H1 (cell line): Measurements from ENCODE around the gene N4BP3. TPM values are rescaled to one million over a fixed set of nuclear protein-coding genes. Genes with fewer than 3 reads are reported as not detected.
A peak's percentile ranks its signal among the peaks of the same experiment; 100 is the strongest.

ENCODE experiments used
- CTCF ChIA-PET: fragments of 300-600 bp; sonication (Branson Sonifier 250); formaldehyde crosslinking; loops from one replicate; lab custom pipeline; 2021; ENCODE audit not compliant: partially characterized antibody; lab: Charles Lee
- POLR2A ChIA-PET: fragments of 300-600 bp; sonication (Branson Sonifier 250); formaldehyde crosslinking; loops from one replicate; lab custom pipeline; 2021; ENCODE audit warnings: inconsistent platforms; ENCODE audit not compliant: partially characterized antibody; lab: Charles Lee
- DNase-seq, 2 experiments: peaks; one replicate each; pipeline versions ENCODE4 v3.0.0 to v3.0.0-alpha.2; 2010 to 2022; ENCODE audit warnings: low spot score in 2 of 2, low read depth in 1 of 2, mixed read lengths in 1 of 2
- FAIRE-seq: peaks from 2 replicates; lab custom pipeline; 2011; peaks lifted over from hg19 to GRCh38; lab: Jason Lieb, UNC
- H2AFZ ChIP-seq: 2 replicates; pipeline ENCODE4 v1.8.1; 2012; ENCODE audit warnings: low read length, inconsistent platforms
- H2AK5ac ChIP-seq: 2 replicates; pipeline ENCODE4 v1.6.1; 2013; ENCODE audit warnings: low read depth, low read length
- H2BK120ac ChIP-seq: replicated peaks from 2 replicates; pipeline ENCODE3; 2013; ENCODE audit warnings: low read depth, low read length, inconsistent platforms
- H2BK12ac ChIP-seq: 2 replicates; pipeline ENCODE4 v1.6.1; 2013; ENCODE audit warnings: low read depth, low read length
- H2BK15ac ChIP-seq: 2 replicates; pipeline ENCODE4 v1.6.1; 2013; ENCODE audit warnings: low read length
- H2BK20ac ChIP-seq: 2 replicates; pipeline ENCODE4 v1.6.1; 2013; ENCODE audit warnings: low read length
- H2BK5ac ChIP-seq: 2 replicates; pipeline ENCODE4 v1.6.1; 2013; ENCODE audit warnings: low read depth, low read length
- H3K14ac ChIP-seq: 2 replicates; pipeline ENCODE4 v1.6.1; 2013; ENCODE audit warnings: inconsistent platforms; ENCODE audit not compliant: insufficient read length
- H3K18ac ChIP-seq: 2 replicates; pipeline ENCODE4 v1.6.1; 2013; ENCODE audit warnings: low read length; ENCODE audit errors: extremely low read depth
- H3K23ac ChIP-seq: 2 replicates; pipeline ENCODE4 v1.6.1; 2013; ENCODE audit warnings: inconsistent platforms; ENCODE audit not compliant: insufficient read length
- H3K23me2 ChIP-seq: 2 replicates; pipeline ENCODE4 v1.6.1; 2013; ENCODE audit warnings: low read depth, low read length
- H3K27ac ChIP-seq: 2 replicates; pipeline ENCODE4 v1.6.1; 2011; ENCODE audit warnings: low read depth, low read length, inconsistent platforms
- H3K27me3 ChIP-seq, 4 experiments: replicated peaks in 1 of 4; 1 replicate in 1 of 4; 2 replicates in 3 of 4; pipeline versions ENCODE4 v1.6.1 to v1.8.1; 2011 to 2013; ENCODE audit warnings: low read length in 3 of 4, mild to moderate bottlenecking in 3 of 4, inconsistent platforms in 2 of 4, mixed read lengths in 2 of 4, moderate library complexity in 1 of 4; ENCODE audit not compliant: control insufficient read depth in 3 of 4, insufficient read depth in 3 of 4; ENCODE audit errors: extremely low read depth in 1 of 4
- H3K36me3 ChIP-seq, 4 experiments: 2 replicates each; pipeline versions ENCODE4 v1.6.1 to v1.8.1; 2011 to 2013; ENCODE audit warnings: mild to moderate bottlenecking in 4 of 4, low read length in 3 of 4, moderate library complexity in 2 of 4, control low read depth in 1 of 4, inconsistent platforms in 1 of 4; ENCODE audit not compliant: insufficient read depth in 4 of 4, control insufficient read depth in 2 of 4
- H3K4ac ChIP-seq: replicated peaks from 2 replicates; pipeline ENCODE3; 2013; ENCODE audit warnings: low read length, low read depth, mixed read lengths, inconsistent platforms; ENCODE audit not compliant: insufficient read length
- H3K4me1 ChIP-seq, 4 experiments: replicated peaks in 1 of 4; 1 replicate in 1 of 4; 2 replicates in 3 of 4; pipeline versions ENCODE4 v1.6.1 to v1.8.1; 2011 to 2013; ENCODE audit warnings: low read length in 3 of 4, inconsistent platforms in 2 of 4, mixed read lengths in 1 of 4; ENCODE audit not compliant: insufficient read depth in 4 of 4, control insufficient read depth in 3 of 4
- H3K4me2 ChIP-seq, 2 experiments: 2 replicates each; pipeline versions ENCODE4 v1.6.1 to v1.8.1; 2011 to 2013; ENCODE audit warnings: low read depth in 2 of 2, low read length in 2 of 2, control low read depth in 1 of 2, inconsistent platforms in 1 of 2, mild to moderate bottlenecking in 1 of 2; ENCODE audit not compliant: insufficient read depth in 1 of 2
- H3K4me3 ChIP-seq, 4 experiments: fragments of 200-600, 300-600 bp in 1 of 4; sonication (generic), shearing (Covaris generic), sonication (Bioruptor Twin) in 1 of 4; 2 replicates each; pipeline versions ENCODE4 v1.5.1 to v1.8.1; 2011 to 2016; ENCODE audit warnings: low read length in 4 of 4, low read depth in 3 of 4, control low read depth in 2 of 4, inconsistent platforms in 2 of 4, mild to moderate bottlenecking in 2 of 4, mixed read lengths in 1 of 4, moderate library complexity in 1 of 4; ENCODE audit not compliant: insufficient read depth in 2 of 4; ENCODE audit errors: extremely low read depth in 1 of 4
- H3K56ac ChIP-seq: replicated peaks from 2 replicates; pipeline ENCODE3; 2013; ENCODE audit warnings: low read depth, mild to moderate bottlenecking, mixed read lengths, low read length, inconsistent platforms; ENCODE audit not compliant: insufficient read length
- H3K79me1 ChIP-seq: 2 replicates; pipeline ENCODE4 v1.6.1; 2013; ENCODE audit warnings: low read depth, low read length, control low read depth
- H3K79me2 ChIP-seq, 2 experiments: 2 replicates each; pipeline versions ENCODE4 v1.6.1 to v1.8.1; 2012 to 2013; ENCODE audit warnings: low read length in 2 of 2, mild to moderate bottlenecking in 2 of 2, inconsistent platforms in 1 of 2; ENCODE audit not compliant: insufficient read depth in 2 of 2, control insufficient read depth in 1 of 2
- H3K9ac ChIP-seq, 4 experiments: replicated peaks in 1 of 4; 1 replicate in 1 of 4; 2 replicates in 3 of 4; pipeline versions ENCODE4 v1.6.1 to v1.8.1; 2011 to 2013; ENCODE audit warnings: low read depth in 3 of 4, low read length in 3 of 4, control low read depth in 2 of 4, mild to moderate bottlenecking in 2 of 4, moderate library complexity in 2 of 4, inconsistent platforms in 1 of 4; ENCODE audit errors: extremely low read depth in 1 of 4
- H3K9me3 ChIP-seq, 2 experiments: 2 replicates each; pipeline versions ENCODE4 v1.6.1 to v1.8.1; 2012 to 2013; ENCODE audit warnings: mild to moderate bottlenecking in 2 of 2, moderate library complexity in 2 of 2, control low read depth in 1 of 2, inconsistent platforms in 1 of 2, low read depth in 1 of 2, low read length in 1 of 2, mixed read lengths in 1 of 2; ENCODE audit not compliant: insufficient read depth in 2 of 2
- H4K20me1 ChIP-seq, 2 experiments: replicated peaks in 1 of 2; 2 replicates each; pipeline versions ENCODE3 to v1.8.1; 2011 to 2013; ENCODE audit warnings: inconsistent platforms in 2 of 2, low read length in 2 of 2, mild to moderate bottlenecking in 1 of 2; ENCODE audit not compliant: insufficient read depth in 2 of 2, control insufficient read depth in 1 of 2
- H4K5ac ChIP-seq: 2 replicates; pipeline ENCODE4 v1.6.1; 2013; ENCODE audit warnings: low read length, low read depth, mixed read lengths, inconsistent platforms; ENCODE audit not compliant: insufficient read length
- H4K8ac ChIP-seq: 2 replicates; pipeline ENCODE4 v1.8.0; 2013; ENCODE audit warnings: mild to moderate bottlenecking, moderate library complexity, low read length, inconsistent platforms; ENCODE audit not compliant: insufficient read depth; ENCODE audit errors: extremely low read depth
- H4K91ac ChIP-seq: replicated peaks from 2 replicates; pipeline ENCODE3; 2013; ENCODE audit warnings: low read length, mixed read lengths, inconsistent platforms; ENCODE audit not compliant: insufficient read length
- BACH1 ChIP-seq: IDR thresholded peaks from 2 replicates; pipeline ENCODE4 v1.6.1; 2012; ENCODE audit warnings: low read length, improper control_type of control experiment
- BCL11A ChIP-seq, 2 experiments: IDR thresholded peaks; one replicate each; pipeline ENCODE4 v1.6.1; 2011; ENCODE audit warnings: low read depth in 2 of 2, low read length in 2 of 2, mild to moderate bottlenecking in 2 of 2
- BRCA1 ChIP-seq: IDR thresholded peaks from 2 replicates; pipeline ENCODE4 v1.6.1; 2012; ENCODE audit warnings: low read depth, low read length, improper control_type of control experiment
- CHD2 ChIP-seq: IDR thresholded peaks from 2 replicates; pipeline ENCODE4 v1.6.1; 2012; ENCODE audit warnings: low read length, improper control_type of control experiment
- GTF2F1 ChIP-seq: IDR thresholded peaks from 2 replicates; pipeline ENCODE4 v1.6.1; 2012; ENCODE audit warnings: low read depth, low read length, improper control_type of control experiment, borderline replicate concordance
- JUN ChIP-seq: IDR thresholded peaks from 2 replicates; pipeline ENCODE4 v1.6.1; 2011; ENCODE audit warnings: low read depth, mild to moderate bottlenecking, improper control_type of control experiment, low read length
- POLR2AphosphoS5 ChIP-seq: IDR thresholded peaks from 2 replicates; pipeline ENCODE4 v1.6.1; 2011; ENCODE audit warnings: low read depth, low read length
- POU5F1 ChIP-seq: IDR thresholded peaks from 2 replicates; pipeline ENCODE4 v1.6.1; 2011; ENCODE audit warnings: low read depth, mild to moderate bottlenecking, low read length, moderate library complexity
- SIX5 ChIP-seq: IDR thresholded peaks from 2 replicates; pipeline ENCODE4 v1.6.1; 2011; ENCODE audit warnings: mild to moderate bottlenecking, low read depth, low read length
- SUZ12 ChIP-seq: fragments of 200-600 bp; sonication (generic); IDR thresholded peaks from 2 replicates; pipeline ENCODE4 v1.6.1; 2012; ENCODE audit warnings: mild to moderate bottlenecking, inconsistent platforms, low read length, moderate library complexity, mixed read lengths
- TAF7 ChIP-seq: optimal IDR thresholded peaks from 2 replicates; pipeline ENCODE3; 2011; ENCODE audit warnings: low read depth, mild to moderate bottlenecking, inconsistent platforms, low read length, moderate library complexity, borderline replicate concordance
- WGBS, 2 experiments: shearing (Covaris generic) in 1 of 2; methylation state at CpG; one replicate each; pipeline versions ENCODE4 v1.1.6 to v1.1.7; 2013 to 2015; ENCODE audit warnings: low lambda C conversion rate in 2 of 2, mixed read lengths in 2 of 2, inconsistent platforms in 1 of 2, low coverage in 1 of 2, missing lambda C conversion rate in 1 of 2; ENCODE audit not compliant: insufficient replicate concordance in 2 of 2, insufficient coverage in 1 of 2, insufficient read length in 1 of 2; ENCODE audit errors: extremely low coverage in 1 of 2, missing lambda C conversion rate in 1 of 2; 5-methylcytosine and 5-hydroxymethylcytosine counted together
- polyA plus RNA-seq, 7 experiments: library from polyadenylated mRNA; depleted of rRNA in 3 of 7; stranded (reverse) in 5 of 7; unstranded in 2 of 7; fragments of >200 nt in 5 of 7; fragments of 200-250 nt in 2 of 7; gene quantifications; 1 replicate in 5 of 7; 2 replicates in 1 of 7; 4 replicates in 1 of 7; pipeline versions ENCODE4 v1.2.1 to v1.2.3, GENCODE V29; 2011 to 2013; ENCODE audit warnings: missing spikeins in 2 of 7, mixed read lengths in 2 of 7
- total RNA-seq: library from RNA; stranded (reverse); fragmentation: NEBNext Ultra II Directional; extraction: Animal tissue kit (Norgen Biotek cat#: 25700); gene quantifications from 2 replicates; pipeline ENCODE4 v1.2.1, GENCODE V29; 2021
- TF ChIP-seq, protein P1 (sequence below): IDR thresholded peaks from 2 replicates; pipeline ENCODE4 v1.6.1; 2011; ENCODE audit warnings: low read depth, mild to moderate bottlenecking, low read length; ENCODE audit not compliant: insufficient read depth

N4BP3 gene
- total and polyA plus RNA-seq, 2 of the 8 experiments (the other 6 are each of a cell fraction or from before 2014, with no cell fraction given): 13.1 to 39.2 TPM

DNA sequence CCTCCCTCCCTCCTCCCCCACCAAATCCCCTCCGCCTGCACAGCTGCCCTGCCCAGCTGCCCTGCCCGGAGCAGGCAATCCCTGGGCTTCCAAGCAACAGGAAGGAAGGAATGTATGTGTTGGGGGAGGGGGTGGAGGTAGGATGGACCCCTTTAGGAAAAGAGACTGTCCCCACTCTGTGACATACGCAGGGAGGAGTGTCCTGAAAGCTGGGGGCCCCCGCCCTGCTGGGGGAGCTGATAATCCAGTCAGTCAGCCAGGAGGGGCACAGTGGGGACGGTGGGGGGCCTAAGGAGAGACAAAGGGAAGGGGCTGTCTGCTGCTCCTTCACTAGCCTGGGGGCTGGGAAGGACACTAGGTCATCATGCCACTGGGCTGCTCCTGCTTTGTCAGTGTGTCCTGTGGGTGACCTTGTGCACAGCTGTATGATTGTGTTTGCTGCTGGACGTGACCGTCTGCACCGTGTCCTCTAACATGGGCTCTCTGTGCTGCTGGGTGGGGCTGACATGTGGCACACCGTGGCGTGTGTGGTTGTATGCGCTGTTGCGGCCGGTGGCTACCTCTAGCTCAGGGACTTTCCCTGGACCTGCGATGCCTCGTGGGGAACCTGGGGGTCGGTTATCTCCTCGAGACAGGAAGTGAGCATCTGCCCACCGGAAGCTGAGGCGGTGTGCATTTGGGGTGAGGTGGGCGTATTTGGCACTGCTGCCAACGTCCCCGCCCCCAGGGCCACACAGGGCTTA is 3.0 kb downstream of the N4BP3 start:
- CTCF ChIA-PET: interaction anchor here (0.8 to 12.9 kb wide), 6 partner anchors 9 to 39 kb away, joined by 3 to 189 read pairs (median 15); partner anchors contain the start of gene RMND5B
- Histone ChIP-seq H3K4ac (peak overlapping the region; percentile 97), H3K79me2 (peaks cover 16 to 68% of the 10 kb centered on the region in 2 experiments; a peak in 3 of 4 replicates), H2BK15ac (peak overlapping the region; percentile 85), H2BK5ac (peak overlapping the region; percentile 95), H4K8ac (no peak overlapping the region), H3K4me2 (peak overlapping the region; percentile 93 to 97), H3K27me3 (no peaks in the 10 kb centered on the region), H2AFZ (no peak overlapping the region), H3K14ac (no peak overlapping the region), H3K4me3 (peak overlapping the region; percentile 54 to 98 (median 82); a peak in 6 of 8 replicates), H3K36me3 (peaks cover under 1 to 8% (median 3%) of the 10 kb centered on the region in 4 experiments; a peak in 7 of 8 replicates), H3K9ac (peak overlapping the region in 3 of 4 experiments; percentile 24 to 61 (median 39); a peak in 5 of 7 replicates), H4K91ac (peak overlapping the region; percentile 100), H4K20me1 (peaks cover 4 to 14% of the 10 kb centered on the region in 2 experiments), H2BK120ac (peak overlapping the region; percentile 81), H4K5ac (peak overlapping the region; percentile 80), H3K18ac (peak overlapping the region; percentile 97), H3K79me1 (peaks cover 21% of the 10 kb centered on the region), H3K23me2 (peaks cover 20% of the 10 kb centered on the region), H3K23ac (no peak overlapping the region), H2BK12ac (peak overlapping the region; percentile 96), H3K56ac (no peak overlapping the region), H2AK5ac (peak overlapping the region; percentile 96; the same call in 1 of the 2 replicates), H3K4me1 (peaks cover 3 to 46% (median 33%) of the 10 kb centered on the region in 4 experiments), H3K9me3 (no peaks in the 10 kb centered on the region), H3K27ac (peak overlapping the region; percentile 78), H2BK20ac (peak overlapping the region; percentile 40)
- POLR2A ChIA-PET: interaction anchor here (0.9 to 40.7 kb wide), 15 partner anchors 0 to 600 kb away, joined by 3 to 1250 read pairs (median 6); partner anchors contain the start of genes N4BP3, NHP2 and RMND5B
- no peak for FAIRE-seq
- 65% methylated on average over 20 of the region's 22 CpGs; no CpG with 5 or more reads in 1 of the 2 experiments for WGBS, 2 experiments
- no peak for DNase-seq
- peak; percentile 32; the same call in 1 of the 2 replicates for TF ChIP-seq CHD2
- TF ChIP-seq SIX5: no peak
- TF ChIP-seq GTF2F1: no peak
- no peak for TF ChIP-seq SUZ12
- no peak for TF ChIP-seq POU5F1
- no peak for TF ChIP-seq BCL11A (IDR thresholded peaks at IDR 0.05; ENCODE audit: low read depth in 2 of 2, low read length in 2 of 2)
- TF ChIP-seq, protein P1, sequence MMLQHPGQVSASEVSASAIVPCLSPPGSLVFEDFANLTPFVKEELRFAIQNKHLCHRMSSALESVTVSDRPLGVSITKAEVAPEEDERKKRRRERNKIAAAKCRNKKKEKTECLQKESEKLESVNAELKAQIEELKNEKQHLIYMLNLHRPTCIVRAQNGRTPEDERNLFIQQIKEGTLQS: no peak
- TF ChIP-seq JUN: no peak
- TF ChIP-seq TAF7: peak; percentile 31
- no peak for TF ChIP-seq BACH1
- TF ChIP-seq BRCA1: no peak
- peak; percentile 82 for TF ChIP-seq POLR2AphosphoS5
